RPMI8226 (cell line): ENCODE results near the gene SND1.

Experiments used
- DNase-seq: peaks from one replicate; pipeline ENCODE4 v3.0.0-alpha.2; 2015

Gene SND1

DNA sequence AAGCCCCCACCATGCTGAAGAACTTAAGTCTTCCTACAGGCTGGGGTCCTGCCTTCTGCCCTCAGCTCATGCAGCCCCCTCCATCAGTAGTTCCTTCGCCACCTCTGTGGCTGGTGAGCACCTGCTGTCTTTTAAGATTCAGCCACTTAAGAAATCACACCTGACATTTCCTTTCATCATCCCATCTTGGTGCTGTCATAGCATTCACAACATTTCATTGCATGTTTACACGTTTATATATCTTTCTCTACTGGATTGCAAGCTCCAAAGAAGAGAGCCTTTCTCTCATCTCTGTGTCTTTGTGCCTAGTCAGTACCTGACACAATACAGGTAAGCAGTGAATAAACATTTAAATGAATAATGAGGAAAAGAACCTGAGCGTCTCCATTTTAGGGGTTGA is 38.3 kb downstream of the SND1 start:
- no peak for DNase-seq

GRCh38 chr7:127690806-127691205 is 38.8 kb downstream of the SND1 start:
- DNase-seq: no peak

- no peak for DNase-seq
These were observed 40.2 kb downstream of the SND1 start for GRCh38 chr7:127692200-127692599.

DNA sequence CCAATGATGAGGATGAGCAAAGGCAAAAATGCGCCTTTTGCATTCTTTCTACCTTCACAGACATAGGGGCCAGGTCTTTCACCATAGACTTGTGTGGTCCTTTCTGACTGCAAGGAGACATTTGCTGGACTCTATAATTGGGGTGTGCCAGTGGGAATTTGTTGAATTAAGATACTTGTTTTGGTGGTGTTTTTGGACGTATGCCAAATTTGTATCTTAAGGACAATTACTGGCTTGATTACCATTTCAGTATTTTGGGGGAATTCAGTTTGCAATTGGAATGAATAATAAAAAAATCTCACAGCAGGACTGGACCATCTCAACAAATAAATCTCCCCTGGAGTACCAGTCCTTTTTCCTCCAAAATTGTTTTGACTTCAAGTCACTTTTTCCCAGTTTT is 47.9 kb downstream of the SND1 start:
- DNase-seq: no peak

DNA sequence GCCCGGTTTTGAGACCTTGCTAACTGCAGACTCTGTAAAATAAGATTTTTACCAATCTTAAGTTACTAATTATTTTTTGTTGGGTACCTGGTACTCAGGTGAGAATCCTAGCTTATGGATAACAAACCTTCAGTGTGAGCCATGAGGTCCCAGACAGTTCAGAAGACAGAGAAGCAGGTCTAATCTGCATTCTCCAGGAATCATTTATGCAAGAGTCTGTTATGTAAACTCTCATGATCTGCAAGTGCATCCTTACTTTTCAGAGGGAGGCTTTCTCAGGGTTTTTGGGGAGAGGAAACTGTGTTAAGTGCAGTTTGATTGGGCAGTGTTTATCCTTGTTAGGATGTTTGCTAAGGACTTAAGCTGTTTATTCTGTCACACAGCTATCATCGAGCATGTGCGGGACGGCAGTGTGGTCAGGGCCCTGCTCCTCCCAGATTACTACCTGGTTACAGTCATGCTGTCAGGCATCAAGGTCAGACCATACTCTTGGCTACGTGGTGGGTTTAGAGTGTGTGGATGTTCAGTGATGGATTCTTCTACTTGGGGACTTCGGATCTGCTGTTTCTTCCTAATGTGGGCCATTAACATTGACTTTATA is 50.2 kb downstream of the SND1 start:
- DNase-seq: no peak

GRCh38 chr7:127702938-127703337 is 50.9 kb downstream of the SND1 start:
- DNase-seq: no peak

GRCh38 chr7:127704211-127704610 is 52.2 kb downstream of the SND1 start:
- no peak for DNase-seq

GRCh38 chr7:127705461-127705959 is 53.5 kb downstream of the SND1 start:
- no peak for DNase-seq

GRCh38 chr7:127706766-127707165 is 54.8 kb downstream of the SND1 start:
- no peak for DNase-seq

- DNase-seq: no peak
These were observed 56.2 kb downstream of the SND1 start for GRCh38 chr7:127708201-127708600.

- DNase-seq: peak; percentile 66
These were observed 56.8 kb downstream of the SND1 start for GRCh38 chr7:127708788-127709187.

- DNase-seq: no peak
These were observed 58.6 kb downstream of the SND1 start for GRCh38 chr7:127710635-127711034.

DNA sequence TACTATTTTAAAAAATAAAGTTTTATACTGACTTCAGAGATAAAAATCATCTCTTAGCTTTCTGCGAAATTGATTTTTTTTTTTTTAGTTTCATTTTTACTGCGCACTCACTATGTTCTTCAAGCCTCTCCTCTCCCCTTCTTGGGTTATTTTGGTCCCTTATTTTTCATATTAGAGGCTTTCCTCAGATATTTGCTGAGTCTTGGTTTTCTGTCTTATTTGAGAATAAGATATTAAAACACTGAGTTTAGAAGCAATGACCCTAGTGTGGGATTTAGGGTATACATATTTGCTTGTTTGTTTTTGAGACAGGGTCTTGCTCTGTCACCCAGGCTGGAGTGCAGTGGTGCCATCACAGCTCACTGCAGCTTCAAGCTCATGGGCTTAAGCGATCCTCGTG is 59.9 kb downstream of the SND1 start:
- DNase-seq: no peak

GRCh38 chr7:127713006-127713405 is 61.0 kb downstream of the SND1 start:
- DNase-seq: no peak

- no peak for DNase-seq
These were observed 61.8 kb downstream of the SND1 start for GRCh38 chr7:127713758-127714157.

- no peak for DNase-seq
These were observed 63.3 kb downstream of the SND1 start for GRCh38 chr7:127715272-127715671.

DNA sequence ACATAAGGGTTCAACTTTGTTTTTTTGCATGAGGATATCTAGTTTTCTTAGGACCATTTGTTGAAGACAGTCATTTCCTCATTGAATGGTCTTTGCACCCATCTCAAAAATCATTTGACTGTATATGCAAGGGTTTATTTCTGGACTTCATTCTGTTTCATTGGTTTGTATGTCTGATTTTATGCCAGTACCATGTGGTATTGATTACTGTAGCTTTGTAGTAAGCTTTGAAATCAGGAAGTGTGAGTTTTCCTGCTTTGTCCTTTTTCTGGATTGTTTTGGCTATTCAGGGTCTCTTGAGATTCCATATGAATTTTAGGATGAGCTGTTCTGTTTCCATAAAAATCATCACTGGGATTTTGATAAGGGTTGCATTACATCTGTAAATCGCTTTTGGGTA is 63.9 kb downstream of the SND1 start:
- no peak for DNase-seq

- DNase-seq: no peak
These were observed 65.7 kb downstream of the SND1 start for GRCh38 chr7:127717502-127718339.

DNA sequence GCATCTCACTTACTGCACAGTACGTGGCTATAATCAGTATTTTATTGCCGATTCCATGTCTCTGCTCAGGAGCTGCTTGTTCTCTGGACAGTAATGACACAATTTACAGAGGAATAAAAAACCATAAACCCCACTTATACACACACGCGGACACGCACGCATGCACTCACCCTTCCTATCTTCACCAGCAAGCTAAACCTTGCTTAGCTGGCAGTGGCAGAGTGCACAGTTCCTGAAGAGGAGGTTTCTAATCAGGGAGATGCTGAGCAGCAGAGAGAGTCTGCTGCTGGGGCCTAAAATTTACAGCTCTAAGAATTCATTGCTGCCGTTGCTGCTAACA is 66.3 kb downstream of the SND1 start:
- DNase-seq: no peak

- DNase-seq: no peak
These were observed 74.5 kb downstream of the SND1 start for GRCh38 chr7:127726476-127726875.

- no peak for DNase-seq
These were observed 78.8 kb downstream of the SND1 start for GRCh38 chr7:127730658-127731276.

DNA sequence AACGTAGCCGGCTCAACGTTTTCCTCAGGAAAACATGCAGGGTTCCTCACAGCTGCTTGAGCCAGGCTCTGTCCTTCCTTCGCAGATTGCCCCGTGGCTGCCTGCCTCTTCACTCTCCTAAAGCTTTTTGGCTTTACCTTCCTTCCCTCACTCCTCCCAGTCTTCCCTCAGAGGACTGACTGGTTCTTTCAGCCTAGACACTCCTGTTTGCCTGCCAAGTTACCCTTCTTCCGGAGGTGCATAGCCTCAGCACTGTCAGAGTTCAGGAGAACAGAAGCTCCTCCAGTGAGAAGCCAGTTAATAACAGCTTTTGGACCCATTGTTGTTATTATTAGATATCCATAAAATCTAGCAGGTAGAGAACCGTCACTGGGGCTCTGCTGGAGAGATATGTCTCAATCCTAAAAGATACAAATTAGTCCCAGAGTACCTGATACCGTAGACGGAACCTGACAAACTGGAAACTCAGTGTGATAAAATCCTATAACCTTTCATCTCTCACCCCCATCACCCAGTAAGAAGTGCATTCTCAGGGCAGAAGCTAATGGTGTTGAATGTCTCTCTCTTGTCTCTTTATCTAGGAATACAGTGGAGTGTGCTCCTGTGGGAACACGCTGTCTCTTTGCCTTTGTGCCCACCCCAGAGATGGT is 79.6 kb downstream of the SND1 start:
- no peak for DNase-seq

DNA sequence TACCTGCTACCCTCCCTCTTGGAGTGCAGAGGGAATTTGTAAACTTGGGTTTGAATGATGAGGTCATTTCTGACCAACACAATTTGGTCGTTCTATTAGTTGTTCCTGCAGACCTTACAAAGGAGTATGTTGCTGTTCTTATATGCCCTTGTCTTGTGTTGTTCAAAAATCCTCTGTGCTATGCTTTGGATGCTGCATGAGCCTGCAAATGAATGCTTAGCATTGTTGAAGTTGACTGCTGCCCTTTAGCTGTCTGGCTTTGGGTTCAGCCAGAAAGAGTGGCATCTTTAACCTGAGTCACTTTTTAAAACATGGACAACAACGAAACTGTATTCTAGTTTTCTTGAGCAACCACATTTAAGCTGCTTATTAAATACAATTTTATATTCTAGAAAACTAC is 80.3 kb downstream of the SND1 start:
- DNase-seq: no peak

DNA sequence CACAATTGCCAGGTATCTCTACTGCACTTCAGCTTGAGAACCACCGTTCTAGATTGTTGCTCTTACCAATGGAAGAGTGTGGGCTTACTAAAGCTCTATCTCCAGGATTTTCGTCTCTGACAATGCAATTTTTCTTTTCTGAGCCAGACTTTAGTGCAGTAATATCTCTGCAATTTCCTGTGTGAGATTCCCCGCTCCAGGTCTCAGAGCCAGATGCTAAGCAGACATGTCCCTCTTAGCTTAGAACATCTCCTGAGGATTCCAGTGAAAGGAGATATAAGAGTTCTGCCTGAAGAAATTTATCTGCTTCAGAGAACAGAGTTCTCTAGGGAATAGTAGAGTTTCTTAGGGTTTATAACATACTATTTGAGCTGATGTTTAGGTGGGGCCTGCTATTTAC is 82.0 kb downstream of the SND1 start:
- DNase-seq: no peak
